NT2/D1 (cell line): ENCODE results near the gene SH3PXD2A.

Source experiments
- SUZ12 ChIP-seq: IDR thresholded peaks from 2 replicates; pipeline ENCODE4 v1.6.1; 2011; ENCODE audit not compliant: insufficient read length, insufficient read depth; ENCODE audit errors: extremely low read depth
- YY1 ChIP-seq: IDR thresholded peaks from 2 replicates; pipeline ENCODE4 v1.6.1; 2011; ENCODE audit not compliant: insufficient read length, insufficient read depth
- ZNF274 ChIP-seq: IDR thresholded peaks from 2 replicates; pipeline ENCODE4 v1.6.1; 2011; ENCODE audit warnings: mild to moderate bottlenecking, low read depth, low read length

DNA sequence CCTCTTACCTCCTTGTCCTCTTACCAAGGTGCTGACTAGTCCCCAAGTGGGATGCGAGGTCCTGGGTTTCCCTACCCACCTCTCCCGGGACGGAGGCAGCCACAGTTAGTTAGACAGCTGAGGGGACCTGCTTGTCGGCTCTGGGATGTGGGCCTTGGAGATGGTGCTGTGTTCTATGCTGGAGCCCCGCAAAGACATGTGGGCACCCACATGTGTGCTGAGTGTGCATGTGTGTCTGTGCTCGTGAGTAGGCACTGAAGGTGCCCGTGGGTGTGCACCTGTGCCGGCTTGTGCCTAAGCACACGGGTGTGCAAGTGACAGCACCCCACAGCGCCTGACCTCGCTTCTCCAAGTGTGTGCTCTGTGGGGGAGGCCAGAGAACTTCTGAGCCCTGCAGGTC, 299.7 kb downstream of the SH3PXD2A start:
- TF ChIP-seq YY1 (no peak), ZNF274 (no peak), SUZ12 (no peak)
